Measurements from ENCODE around the gene KASH5.

Gene KASH5

GRCh38 chr19:49387936-49388372 lies at the start of gene KASH5:
KASH5 (plus strand) TSS chr19:49388249; CDS start chr19:49390884, 2,635 bp downstream.
- peak; percentile 92 for DNase-seq

DNA sequence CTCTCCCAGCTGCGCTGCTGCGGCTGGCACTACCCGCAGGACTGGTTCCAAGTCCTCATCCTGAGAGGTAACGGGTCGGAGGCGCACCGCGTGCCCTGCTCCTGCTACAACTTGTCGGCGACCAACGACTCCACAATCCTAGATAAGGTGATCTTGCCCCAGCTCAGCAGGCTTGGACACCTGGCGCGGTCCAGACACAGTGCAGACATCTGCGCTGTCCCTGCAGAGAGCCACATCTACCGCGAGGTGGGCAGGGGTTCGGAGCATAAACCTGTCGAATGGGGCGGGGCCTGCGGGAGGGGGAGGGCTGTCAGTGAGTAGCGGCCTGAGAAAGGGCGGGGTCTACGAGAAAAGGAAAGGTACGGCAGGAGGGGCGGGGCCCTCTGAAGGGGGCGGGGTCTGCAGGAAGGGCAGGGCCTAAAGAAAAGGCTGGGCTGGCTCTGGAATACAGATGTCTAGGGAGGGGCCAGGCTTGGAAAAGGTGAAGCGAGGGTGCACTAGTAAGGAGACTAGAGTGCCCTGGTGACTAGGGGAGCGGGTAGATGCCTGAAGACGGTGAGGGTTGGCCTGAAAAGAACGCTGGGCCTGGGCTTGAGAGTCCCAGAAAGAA lies 49.3 kb upstream of the KASH5 start:
- DNase-seq: peak; percentile 17

- no peak for DNase-seq
These were observed 48.6 kb upstream of the KASH5 start for GRCh38 chr19:49339301-49340068.

DNA sequence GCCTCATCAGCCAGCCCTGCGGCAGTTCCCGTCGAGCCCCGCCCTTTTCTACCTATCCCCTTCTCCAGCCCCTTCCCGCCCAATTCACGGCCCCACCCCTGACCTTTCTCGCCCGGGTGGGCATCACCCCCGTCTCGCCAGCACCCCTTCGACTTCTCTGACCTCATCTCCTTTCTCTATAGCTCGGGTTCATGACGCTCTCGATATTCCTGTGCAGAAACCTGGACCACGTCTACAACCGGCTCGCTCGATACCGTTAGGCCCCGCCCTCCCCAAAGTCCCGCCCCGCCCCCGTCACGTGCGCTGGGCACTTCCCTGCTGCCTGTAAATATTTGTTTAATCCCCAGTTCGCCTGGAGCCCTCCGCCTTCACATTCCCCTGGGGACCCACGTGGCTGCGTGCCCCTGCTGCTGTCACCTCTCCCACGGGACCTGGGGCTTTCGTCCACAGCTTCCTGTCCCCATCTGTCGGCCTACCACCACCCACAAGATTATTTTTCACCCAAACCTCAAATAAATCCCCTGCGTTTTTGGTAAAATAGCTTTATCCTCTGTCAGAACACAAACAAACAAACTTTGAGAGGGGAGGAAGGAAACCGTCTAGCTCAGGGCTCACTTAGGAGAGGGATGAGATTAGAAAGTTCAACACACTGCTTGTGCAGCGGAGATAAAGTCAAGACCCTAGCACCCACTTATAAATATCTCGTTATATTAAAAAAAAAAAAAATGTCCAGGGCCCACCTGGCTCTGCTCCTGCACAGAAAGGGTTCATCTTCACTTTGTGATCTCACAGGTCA lies 47.8 kb upstream of the KASH5 start:
- DNase-seq: peak; percentile 10

- no peak for DNase-seq
These were observed 47.0 kb upstream of the KASH5 start for GRCh38 chr19:49340865-49341718.

DNA sequence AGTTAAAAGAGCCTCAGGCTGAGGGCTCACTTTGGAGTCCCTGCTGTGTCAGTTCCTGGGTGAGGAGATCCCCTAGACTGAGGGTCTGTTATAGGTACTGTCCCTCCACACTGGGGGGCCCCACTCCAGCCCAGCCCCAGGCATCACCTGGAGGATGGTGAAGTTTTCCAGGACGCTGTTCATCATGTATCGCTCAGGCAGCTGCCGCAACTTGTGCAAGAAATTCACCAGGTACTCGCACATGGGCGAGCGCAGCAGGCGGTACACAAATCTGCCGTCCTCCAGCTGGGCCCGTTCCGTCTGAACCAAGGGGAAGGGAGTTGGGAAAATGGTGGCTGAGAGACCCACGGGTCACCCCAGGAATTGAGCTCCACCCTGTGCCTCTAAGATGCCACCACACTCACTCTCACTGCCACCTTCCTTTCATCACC lies 45.7 kb upstream of the KASH5 start:
- DNase-seq: no peak

DNA sequence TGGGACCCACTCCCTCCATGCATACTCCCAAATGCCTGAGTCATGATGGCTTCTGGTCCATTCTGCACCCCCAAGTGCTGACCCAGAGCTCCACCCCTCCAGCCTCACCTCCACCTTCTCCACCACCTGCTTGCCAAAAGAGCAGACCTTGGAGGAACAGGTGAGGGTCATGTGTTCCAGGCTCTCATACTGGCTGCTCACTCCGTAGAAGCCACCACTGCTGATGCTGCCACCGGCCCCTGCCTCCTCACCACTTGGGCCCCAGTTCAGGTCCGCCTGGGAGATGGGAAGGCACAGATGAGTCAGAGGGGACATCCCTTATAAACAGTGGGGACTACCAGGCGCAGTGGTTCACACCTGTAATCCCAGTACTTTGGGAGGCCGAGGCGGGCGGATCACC lies 44.9 kb upstream of the KASH5 start:
- DNase-seq: no peak

GRCh38 chr19:49344505-49345423 lies 43.3 kb upstream of the KASH5 start:
- DNase-seq: no peak

DNA sequence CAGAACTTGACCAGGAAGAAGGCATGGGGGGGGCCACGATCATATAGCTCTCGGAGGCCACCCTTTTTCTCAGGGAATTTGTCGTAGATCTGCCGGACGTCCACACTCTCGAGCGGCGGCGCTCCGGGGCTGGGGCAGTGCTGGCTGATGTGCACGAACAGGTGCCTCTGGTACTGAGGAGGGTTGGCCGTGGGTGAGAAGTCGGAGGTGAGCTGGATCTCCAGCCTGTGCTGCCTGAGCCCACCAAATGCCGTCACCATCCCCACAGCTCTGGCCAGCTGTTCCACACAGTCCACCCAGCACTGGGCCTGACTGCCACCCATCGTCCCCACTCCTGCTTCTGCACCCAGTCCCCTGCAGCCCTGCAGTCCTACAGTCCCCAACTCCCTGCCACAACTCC lies 40.9 kb upstream of the KASH5 start:
- no peak for DNase-seq

DNA sequence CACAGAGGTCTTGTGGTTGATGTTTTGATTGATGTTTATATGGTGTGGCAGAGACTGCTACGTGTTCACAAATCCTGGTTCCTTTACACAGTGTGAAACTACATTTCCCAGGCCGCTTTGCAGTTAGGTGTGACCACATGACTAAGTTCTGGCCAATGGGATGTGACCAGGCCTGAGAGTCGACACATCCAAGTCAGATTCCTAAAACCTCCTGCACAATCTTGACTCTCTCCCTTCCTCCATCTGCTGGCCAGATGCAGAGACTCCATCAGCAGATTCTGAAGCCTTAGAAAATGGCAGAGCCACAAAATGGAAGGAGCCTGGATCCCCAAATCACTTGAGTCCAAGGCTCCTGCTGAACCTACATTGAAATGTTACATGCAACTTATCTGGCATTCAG lies 40.2 kb upstream of the KASH5 start:
- DNase-seq: peak; percentile 40

GRCh38 chr19:49348305-49349189 lies 39.5 kb upstream of the KASH5 start:
- DNase-seq: no peak

DNA sequence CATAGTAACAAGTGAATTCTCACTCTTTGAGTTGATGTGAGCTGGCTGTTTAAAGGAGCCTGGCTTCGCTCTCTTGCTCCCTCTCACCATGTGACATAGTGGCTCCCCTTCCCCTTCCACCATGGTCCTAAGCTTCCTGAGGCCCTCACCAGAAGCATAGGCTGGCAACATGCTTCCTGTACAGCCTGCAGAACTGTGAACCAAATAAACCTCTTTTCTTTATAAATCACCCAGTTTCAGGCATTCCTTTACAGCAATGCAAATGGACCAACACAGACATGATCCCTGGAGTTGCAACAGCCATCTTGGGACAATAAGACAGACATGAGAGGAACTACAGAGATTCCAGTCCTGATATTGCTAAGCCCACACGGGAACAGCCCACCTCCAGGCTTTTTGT lies 38.5 kb upstream of the KASH5 start:
- DNase-seq: no peak

DNA sequence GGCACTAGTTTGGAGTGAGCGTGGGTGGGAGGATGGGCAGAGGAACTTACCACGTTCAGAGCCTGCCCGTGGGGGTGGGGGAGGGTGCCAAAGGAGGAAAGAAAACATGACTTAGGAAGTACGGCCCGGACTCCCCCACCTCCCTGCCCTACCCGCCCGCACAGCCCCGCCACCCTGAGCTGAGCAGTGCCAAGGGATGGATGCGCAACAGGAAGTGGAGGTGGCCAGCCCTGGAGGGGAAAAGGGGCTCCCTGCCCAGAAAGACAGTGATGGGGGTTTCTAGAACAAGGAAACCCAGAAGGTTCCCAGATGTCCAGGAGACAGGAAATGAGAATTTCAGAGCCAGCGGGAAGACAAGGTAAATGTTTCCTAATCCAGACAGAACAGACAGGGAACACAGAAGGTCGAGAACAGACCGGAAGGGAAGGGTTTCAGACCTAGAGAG lies 32.1 kb upstream of the KASH5 start:
- DNase-seq: no peak

- DNase-seq: no peak
These were observed 31.7 kb upstream of the KASH5 start for GRCh38 chr19:49356382-49356781.

DNA sequence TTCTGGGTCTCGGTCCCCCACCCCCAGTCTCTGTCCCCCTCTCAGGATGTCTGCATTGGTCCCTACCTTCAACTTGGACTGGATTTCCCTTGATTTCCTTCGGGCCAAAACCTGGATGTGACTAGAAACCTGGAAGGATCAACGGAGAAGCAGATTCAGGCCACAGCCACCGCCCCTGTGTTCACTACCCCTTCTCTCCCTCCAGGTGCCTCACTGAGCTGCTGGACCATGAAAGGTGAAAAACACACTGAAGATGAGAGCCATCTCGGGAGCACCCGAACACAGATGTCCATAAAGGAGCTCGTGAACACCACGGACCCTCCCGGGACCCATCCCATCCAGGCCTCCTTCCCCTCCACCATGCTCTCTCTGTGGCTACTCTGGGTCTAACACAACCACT lies 30.9 kb upstream of the KASH5 start:
- no peak for DNase-seq

- DNase-seq: no peak
These were observed 27.9 kb upstream of the KASH5 start for GRCh38 chr19:49359851-49360820.

DNA sequence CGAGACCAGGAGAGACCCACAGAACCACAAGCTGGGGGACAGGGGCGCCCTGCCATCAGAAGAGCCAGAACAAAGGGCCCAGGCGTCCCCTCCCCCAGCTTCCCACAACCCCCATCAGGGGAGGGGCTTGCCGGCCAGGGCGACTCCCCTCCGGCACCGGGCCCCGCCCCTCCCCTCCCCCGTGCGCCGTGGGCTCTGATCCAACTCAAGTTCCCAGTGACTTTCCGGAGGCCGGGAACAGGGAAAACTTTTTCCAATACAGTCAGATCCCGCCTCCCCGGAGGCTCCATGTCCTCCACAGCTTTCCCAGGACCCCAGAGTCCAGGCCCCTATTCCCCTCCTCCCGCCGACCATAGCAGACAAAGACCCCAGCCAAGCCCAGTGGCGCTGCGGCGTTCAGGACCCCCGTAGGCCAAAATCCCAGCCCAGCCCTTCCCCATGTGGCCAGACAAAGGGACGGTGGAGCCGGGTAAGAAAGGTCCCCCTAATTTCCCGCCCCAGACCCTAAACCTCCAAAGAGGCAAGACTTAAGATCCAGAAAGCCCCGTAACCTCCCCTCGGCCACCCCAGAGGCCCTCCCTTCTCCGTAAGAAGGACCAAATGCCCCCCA lies 26.5 kb upstream of the KASH5 start:
- no peak for DNase-seq

DNA sequence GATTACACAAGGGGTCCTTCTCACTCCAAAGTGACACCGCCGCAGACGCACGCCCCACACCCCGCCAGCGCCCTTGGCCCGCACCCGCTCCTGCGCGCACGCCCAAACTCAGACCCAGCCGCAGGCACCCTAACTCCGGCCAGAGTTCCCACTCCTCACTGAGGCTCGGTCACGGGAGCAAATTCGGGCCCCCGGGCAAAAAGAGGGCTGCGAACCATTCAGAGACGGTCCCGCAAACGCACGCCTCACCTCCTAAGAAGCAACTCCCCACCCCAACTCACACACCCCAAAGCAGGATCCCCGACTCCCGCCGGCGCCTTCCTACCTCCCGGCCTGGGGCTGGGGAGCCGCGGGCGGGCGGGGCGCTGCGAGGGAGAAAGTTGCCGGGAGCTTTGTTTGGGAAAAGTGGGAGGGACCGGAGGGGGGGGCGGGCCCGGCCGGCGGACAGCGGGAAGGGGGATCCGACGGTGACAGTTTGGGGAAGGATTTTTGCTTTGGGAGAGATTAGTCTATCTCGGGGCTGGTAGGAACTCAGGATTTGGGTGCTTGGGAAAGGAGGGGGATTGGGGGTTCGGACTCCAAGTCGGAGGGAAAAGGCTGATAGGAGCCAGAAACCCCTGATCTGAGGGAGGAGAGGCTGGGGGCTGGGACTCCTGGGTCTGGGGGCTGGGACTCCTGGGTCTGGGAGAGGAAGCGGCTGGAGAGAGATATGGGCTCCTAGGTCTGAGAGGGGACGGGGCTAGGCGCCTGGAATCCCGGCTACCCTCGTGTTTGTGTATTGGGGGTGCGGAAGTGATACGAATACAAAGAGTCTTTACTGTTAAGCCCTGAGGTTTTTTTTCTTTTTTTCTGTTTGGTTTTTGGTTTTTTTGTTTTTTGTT lies 25.8 kb upstream of the KASH5 start, which contains the start of gene TEAD2:
TEAD2 (minus strand) TSS at position 369 of the 881 bp plus-strand sequence. CDS start 2,341 bp downstream, outside the sequence.
- peak; percentile 13 for DNase-seq
